Measurements from ENCODE around the gene CUL4A.

DNA sequence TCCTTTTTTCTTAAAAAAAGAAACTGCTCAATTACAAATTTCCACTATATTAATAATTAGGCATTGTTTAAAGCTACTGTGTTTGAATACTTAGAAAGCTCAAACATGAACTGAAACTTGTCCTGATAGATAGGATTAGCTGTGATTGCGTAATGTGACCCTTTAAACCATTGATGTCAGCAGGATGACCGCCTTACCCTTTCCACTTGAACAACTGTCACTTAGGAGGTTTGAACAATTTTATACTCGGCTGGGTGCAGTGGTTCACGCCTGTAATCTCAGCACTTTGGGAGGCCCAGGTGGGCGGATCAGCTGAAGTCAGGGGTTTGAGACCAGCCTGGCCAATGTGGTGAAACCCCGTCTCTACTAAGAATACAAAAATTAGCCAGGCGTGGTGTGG lies 90.5 kb downstream of the CUL4A start:
- TF ChIP-seq, protein P1, sequence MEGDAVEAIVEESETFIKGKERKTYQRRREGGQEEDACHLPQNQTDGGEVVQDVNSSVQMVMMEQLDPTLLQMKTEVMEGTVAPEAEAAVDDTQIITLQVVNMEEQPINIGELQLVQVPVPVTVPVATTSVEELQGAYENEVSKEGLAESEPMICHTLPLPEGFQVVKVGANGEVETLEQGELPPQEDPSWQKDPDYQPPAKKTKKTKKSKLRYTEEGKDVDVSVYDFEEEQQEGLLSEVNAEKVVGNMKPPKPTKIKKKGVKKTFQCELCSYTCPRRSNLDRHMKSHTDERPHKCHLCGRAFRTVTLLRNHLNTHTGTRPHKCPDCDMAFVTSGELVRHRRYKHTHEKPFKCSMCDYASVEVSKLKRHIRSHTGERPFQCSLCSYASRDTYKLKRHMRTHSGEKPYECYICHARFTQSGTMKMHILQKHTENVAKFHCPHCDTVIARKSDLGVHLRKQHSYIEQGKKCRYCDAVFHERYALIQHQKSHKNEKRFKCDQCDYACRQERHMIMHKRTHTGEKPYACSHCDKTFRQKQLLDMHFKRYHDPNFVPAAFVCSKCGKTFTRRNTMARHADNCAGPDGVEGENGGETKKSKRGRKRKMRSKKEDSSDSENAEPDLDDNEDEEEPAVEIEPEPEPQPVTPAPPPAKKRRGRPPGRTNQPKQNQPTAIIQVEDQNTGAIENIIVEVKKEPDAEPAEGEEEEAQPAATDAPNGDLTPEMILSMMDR (IDR thresholded peaks at IDR 0.05; ENCODE audit: low read length) = no peak
- no peak for TF ChIP-seq EZH2 (IDR thresholded peaks at IDR 0.05; ENCODE audit: borderline replicate concordance, low read length)
